COLO829 (cell line): ENCODE results near the gene XYLT1.

Source experiments
- DNase-seq: peaks from one replicate; pipeline ENCODE4 v3.0.0; 2012; ENCODE audit warnings: low spot score

The XYLT1 gene

GRCh38 chr16:17083628-17084027, 387.1 kb downstream of the XYLT1 start:
- DNase-seq = no peak

- no peak for DNase-seq
Measured at GRCh38 chr16:17082095-17082882, 388.5 kb downstream of the XYLT1 start.

GRCh38 chr16:17080105-17080504, 390.7 kb downstream of the XYLT1 start:
- DNase-seq = no peak

- no peak for DNase-seq
Measured at GRCh38 chr16:17078931-17079631, 391.7 kb downstream of the XYLT1 start.

GRCh38 chr16:17076818-17077498, 393.8 kb downstream of the XYLT1 start:
- no peak for DNase-seq

- DNase-seq = no peak
Measured at GRCh38 chr16:17076092-17076754, 394.5 kb downstream of the XYLT1 start.

- no peak for DNase-seq
Measured at GRCh38 chr16:17072104-17072503, 398.7 kb downstream of the XYLT1 start.

- no peak for DNase-seq
Measured at GRCh38 chr16:17070882-17071592, 399.7 kb downstream of the XYLT1 start.

GRCh38 chr16:17069681-17070080, 401.1 kb downstream of the XYLT1 start:
- no peak for DNase-seq

GRCh38 chr16:17068524-17068923, 402.2 kb downstream of the XYLT1 start:
- no peak for DNase-seq

- no peak for DNase-seq
Measured at GRCh38 chr16:17067882-17068281, 402.9 kb downstream of the XYLT1 start.

- DNase-seq = no peak
Measured at GRCh38 chr16:17063201-17064139, 407.3 kb downstream of the XYLT1 start.

- DNase-seq = no peak
Measured at GRCh38 chr16:17062676-17063075, 408.1 kb downstream of the XYLT1 start.

- no peak for DNase-seq
Measured at GRCh38 chr16:17061326-17061725, 409.4 kb downstream of the XYLT1 start.

GRCh38 chr16:17058471-17058870, 412.3 kb downstream of the XYLT1 start:
- no peak for DNase-seq

GRCh38 chr16:17056666-17057065, 414.1 kb downstream of the XYLT1 start:
- no peak for DNase-seq

- no peak for DNase-seq
Measured at GRCh38 chr16:17053536-17054160, 417.1 kb downstream of the XYLT1 start.
